HepG2 (cell line): Measurements from ENCODE around the gene CXADR.

ENCODE experiments used
- ETV5 ChIP-seq: IDR thresholded peaks from 2 replicates; pipeline ENCODE4 v1.6.1; 2018; ENCODE audit warnings: missing biosample characterization, missing genetic modification reagents, inconsistent platforms, borderline replicate concordance
- EZH2 ChIP-seq: conservative IDR thresholded peaks from 2 replicates; pipeline ENCODE4 v1.6.1; 2012; ENCODE audit warnings: mild to moderate bottlenecking, low read depth, low read length, moderate library complexity
- FOXJ3 ChIP-seq: sonication (generic); formaldehyde crosslinking; IDR thresholded peaks from 2 replicates; pipeline ENCODE4 v1.4.0; 2020; ENCODE audit warnings: missing genetic modification reagents, mild to moderate bottlenecking, borderline replicate concordance
- GTF3A ChIP-seq: sonication (generic); formaldehyde crosslinking; conservative IDR thresholded peaks from 2 replicates; pipeline ENCODE4 v1.4.0; 2020; ENCODE audit warnings: mild to moderate bottlenecking, missing genetic modification reagents
- SAP130 ChIP-seq: IDR thresholded peaks from 2 replicates; pipeline ENCODE4 v1.6.1; 2016; ENCODE audit warnings: low read depth
- ZNF121 ChIP-seq: sonication (generic); formaldehyde crosslinking; IDR thresholded peaks from 2 replicates; pipeline ENCODE4 v1.5.0; 2020; ENCODE audit warnings: mild to moderate bottlenecking, missing genetic modification reagents
- ZNF225 ChIP-seq: sonication (generic); formaldehyde crosslinking; IDR thresholded peaks from 2 replicates; pipeline ENCODE4 v1.4.0; 2020; ENCODE audit warnings: mild to moderate bottlenecking, missing genetic modification reagents
- ZNF264 ChIP-seq: sonication (generic); formaldehyde crosslinking; IDR thresholded peaks from 2 replicates; pipeline ENCODE4 v1.4.0; 2020; ENCODE audit warnings: missing genetic modification reagents
- ZNF44 ChIP-seq: sonication (generic); formaldehyde crosslinking; IDR thresholded peaks from 2 replicates; pipeline ENCODE4 v1.5.1; 2020; ENCODE audit warnings: mild to moderate bottlenecking, missing genetic modification reagents
- TF ChIP-seq, protein P1 (sequence below): sonication (generic); formaldehyde crosslinking; conservative IDR thresholded peaks from 2 replicates; pipeline ENCODE4 v1.4.0; 2020; ENCODE audit warnings: missing genetic modification reagents
- TF ChIP-seq, protein P2 (sequence below): sonication (generic); formaldehyde crosslinking; IDR thresholded peaks from 2 replicates; pipeline ENCODE4 v1.5.0; 2020; ENCODE audit warnings: mild to moderate bottlenecking, missing genetic modification reagents, moderate library complexity
- TF ChIP-seq, protein P3 (sequence below): sonication (generic); formaldehyde crosslinking; IDR thresholded peaks from 2 replicates; pipeline ENCODE4; 2020; ENCODE audit warnings: missing genetic modification reagents, mild to moderate bottlenecking, borderline replicate concordance

GRCh38 chr21:17560377-17561025 is 47.7 kb downstream of the CXADR start:
- no peak for TF ChIP-seq FOXJ3 (CRISPR knock-in tag)
- no peak for TF ChIP-seq ETV5
- TF ChIP-seq ZNF121 (CRISPR knock-in tag): no peak
- TF ChIP-seq, protein P1, sequence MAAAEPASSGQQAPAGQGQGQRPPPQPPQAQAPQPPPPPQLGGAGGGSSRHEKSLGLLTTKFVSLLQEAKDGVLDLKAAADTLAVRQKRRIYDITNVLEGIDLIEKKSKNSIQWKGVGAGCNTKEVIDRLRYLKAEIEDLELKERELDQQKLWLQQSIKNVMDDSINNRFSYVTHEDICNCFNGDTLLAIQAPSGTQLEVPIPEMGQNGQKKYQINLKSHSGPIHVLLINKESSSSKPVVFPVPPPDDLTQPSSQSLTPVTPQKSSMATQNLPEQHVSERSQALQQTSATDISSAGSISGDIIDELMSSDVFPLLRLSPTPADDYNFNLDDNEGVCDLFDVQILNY (CRISPR knock-in tag): no peak
- no peak for TF ChIP-seq ZNF225 (CRISPR knock-in tag)
- no peak for TF ChIP-seq ZNF264
- no peak for TF ChIP-seq EZH2
- TF ChIP-seq, protein P2, sequence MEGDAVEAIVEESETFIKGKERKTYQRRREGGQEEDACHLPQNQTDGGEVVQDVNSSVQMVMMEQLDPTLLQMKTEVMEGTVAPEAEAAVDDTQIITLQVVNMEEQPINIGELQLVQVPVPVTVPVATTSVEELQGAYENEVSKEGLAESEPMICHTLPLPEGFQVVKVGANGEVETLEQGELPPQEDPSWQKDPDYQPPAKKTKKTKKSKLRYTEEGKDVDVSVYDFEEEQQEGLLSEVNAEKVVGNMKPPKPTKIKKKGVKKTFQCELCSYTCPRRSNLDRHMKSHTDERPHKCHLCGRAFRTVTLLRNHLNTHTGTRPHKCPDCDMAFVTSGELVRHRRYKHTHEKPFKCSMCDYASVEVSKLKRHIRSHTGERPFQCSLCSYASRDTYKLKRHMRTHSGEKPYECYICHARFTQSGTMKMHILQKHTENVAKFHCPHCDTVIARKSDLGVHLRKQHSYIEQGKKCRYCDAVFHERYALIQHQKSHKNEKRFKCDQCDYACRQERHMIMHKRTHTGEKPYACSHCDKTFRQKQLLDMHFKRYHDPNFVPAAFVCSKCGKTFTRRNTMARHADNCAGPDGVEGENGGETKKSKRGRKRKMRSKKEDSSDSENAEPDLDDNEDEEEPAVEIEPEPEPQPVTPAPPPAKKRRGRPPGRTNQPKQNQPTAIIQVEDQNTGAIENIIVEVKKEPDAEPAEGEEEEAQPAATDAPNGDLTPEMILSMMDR: no peak
- TF ChIP-seq GTF3A (CRISPR knock-in tag): no peak
- TF ChIP-seq, protein P3, sequence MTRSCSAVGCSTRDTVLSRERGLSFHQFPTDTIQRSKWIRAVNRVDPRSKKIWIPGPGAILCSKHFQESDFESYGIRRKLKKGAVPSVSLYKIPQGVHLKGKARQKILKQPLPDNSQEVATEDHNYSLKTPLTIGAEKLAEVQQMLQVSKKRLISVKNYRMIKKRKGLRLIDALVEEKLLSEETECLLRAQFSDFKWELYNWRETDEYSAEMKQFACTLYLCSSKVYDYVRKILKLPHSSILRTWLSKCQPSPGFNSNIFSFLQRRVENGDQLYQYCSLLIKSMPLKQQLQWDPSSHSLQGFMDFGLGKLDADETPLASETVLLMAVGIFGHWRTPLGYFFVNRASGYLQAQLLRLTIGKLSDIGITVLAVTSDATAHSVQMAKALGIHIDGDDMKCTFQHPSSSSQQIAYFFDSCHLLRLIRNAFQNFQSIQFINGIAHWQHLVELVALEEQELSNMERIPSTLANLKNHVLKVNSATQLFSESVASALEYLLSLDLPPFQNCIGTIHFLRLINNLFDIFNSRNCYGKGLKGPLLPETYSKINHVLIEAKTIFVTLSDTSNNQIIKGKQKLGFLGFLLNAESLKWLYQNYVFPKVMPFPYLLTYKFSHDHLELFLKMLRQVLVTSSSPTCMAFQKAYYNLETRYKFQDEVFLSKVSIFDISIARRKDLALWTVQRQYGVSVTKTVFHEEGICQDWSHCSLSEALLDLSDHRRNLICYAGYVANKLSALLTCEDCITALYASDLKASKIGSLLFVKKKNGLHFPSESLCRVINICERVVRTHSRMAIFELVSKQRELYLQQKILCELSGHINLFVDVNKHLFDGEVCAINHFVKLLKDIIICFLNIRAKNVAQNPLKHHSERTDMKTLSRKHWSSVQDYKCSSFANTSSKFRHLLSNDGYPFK (CRISPR knock-in tag): no peak
- no peak for TF ChIP-seq SAP130
- TF ChIP-seq ZNF44 (CRISPR knock-in tag): no peak
